T-cell (primary cell): ENCODE measurements around the gene MBNL2. TPM values are rescaled to one million over a fixed set of nuclear protein-coding genes. Genes with fewer than 3 reads are reported as not detected.

ENCODE experiments used
- ATAC-seq, 4 experiments: fragments of 200-7000 bp in 3 of 4; fragments of 150-1000 bp in 1 of 4; cut with Tn5 transposase; replicated peaks in 1 of 4; 1 replicate in 3 of 4; 2 replicates in 1 of 4; pipeline ENCODE4 v1.10.0; 2021; ENCODE audit warnings: moderate library complexity in 3 of 4, mild to moderate bottlenecking in 2 of 4, moderate number of reproducible peaks in 1 of 4
- CTCF ChIA-PET, 2 donors: fragments of 300-600 bp; sonication (Branson Sonifier 250); formaldehyde crosslinking; loops; one replicate each; lab custom pipeline; 2022; ENCODE audit warnings: antibody characterized with exemption in 2 of 2; lab: Charles Lee
- POLR2A ChIA-PET, 2 donors: fragments of 300-600 bp; sonication (Branson Sonifier 250); formaldehyde crosslinking; loops; one replicate each; lab custom pipeline; 2022; ENCODE audit warnings: antibody characterized with exemption in 2 of 2; lab: Charles Lee
- DNase-seq, 35 experiments: peaks; one replicate each; pipeline versions ENCODE4 v3.0.0 to v3.0.0-alpha.2; 2013 to 2023
- H3K27ac ChIP-seq: one replicate; pipeline ENCODE4 v1.5.1; 2013; ENCODE audit warnings: low read length
- H3K27me3 ChIP-seq, 2 experiments: replicated peaks in 1 of 2; 1 replicate in 1 of 2; 2 replicates in 1 of 2; pipeline versions ENCODE4 v1.6.1 to v1.7.0; 2013; ENCODE audit warnings: low read length in 1 of 2, mixed read lengths in 1 of 2; ENCODE audit not compliant: control insufficient read depth in 2 of 2, insufficient read depth in 2 of 2; ENCODE audit errors: extremely low read depth in 1 of 2
- H3K36me3 ChIP-seq, 2 donors: 1 replicate in 1 of 2; 2 replicates in 1 of 2; pipeline versions ENCODE4 v1.6.1 to v1.7.0; 2013; ENCODE audit warnings: low read length in 1 of 2; ENCODE audit not compliant: control insufficient read depth in 2 of 2, insufficient read depth in 1 of 2; ENCODE audit errors: extremely low read depth in 1 of 2
- H3K4me1 ChIP-seq, 2 experiments: 1 replicate in 1 of 2; 2 replicates in 1 of 2; pipeline versions ENCODE4 v1.6.1 to v1.7.0; 2013; ENCODE audit warnings: low read length in 2 of 2, mixed read lengths in 1 of 2; ENCODE audit not compliant: insufficient read depth in 2 of 2, control insufficient read depth in 1 of 2; ENCODE audit errors: extremely low read depth in 1 of 2
- H3K4me3 ChIP-seq, 2 donors: 1 replicate in 1 of 2; 2 replicates in 1 of 2; pipeline versions ENCODE4 v1.5.1 to v1.7.0; 2013; ENCODE audit warnings: mild to moderate bottlenecking in 2 of 2, low read length in 1 of 2, moderate library complexity in 1 of 2; ENCODE audit not compliant: control insufficient read depth in 1 of 2; ENCODE audit errors: extremely low read depth in 1 of 2
- H3K9me3 ChIP-seq: 2 replicates; pipeline ENCODE4 v1.7.0; 2013
- H3K27ac Mint-ChIP-seq, 2 donors: one replicate each; pipeline ENCODE4 v1.8.0; 2020 to 2021; ENCODE audit warnings: mild to moderate bottlenecking in 2 of 2, mixed read lengths in 2 of 2
- H3K27me3 Mint-ChIP-seq, 2 donors: one replicate each; pipeline ENCODE4 v1.8.0; 2021 to 2022; ENCODE audit warnings: mixed read lengths in 2 of 2
- H3K36me3 Mint-ChIP-seq: one replicate; pipeline ENCODE4 v1.8.0; 2021; ENCODE audit warnings: mixed read lengths
- H3K4me1 Mint-ChIP-seq, 3 donors: one replicate each; pipeline ENCODE4 v1.8.0; 2020 to 2022; ENCODE audit warnings: mixed read lengths in 3 of 3, mild to moderate bottlenecking in 1 of 3
- H3K4me3 Mint-ChIP-seq, 3 donors: one replicate each; pipeline ENCODE4 v1.8.0; 2020 to 2022; ENCODE audit warnings: mild to moderate bottlenecking in 3 of 3, mixed read lengths in 3 of 3, moderate library complexity in 3 of 3
- H3K9me3 Mint-ChIP-seq, 3 donors: one replicate each; pipeline ENCODE4 v1.8.0; 2020 to 2022; ENCODE audit warnings: mixed read lengths in 3 of 3
- WGBS: methylation state at CpG from one replicate; pipeline ENCODE4 v1.1.5; 2013; ENCODE audit warnings: missing lambda C conversion rate; ENCODE audit not compliant: insufficient coverage; 5-methylcytosine and 5-hydroxymethylcytosine counted together
- total RNA-seq, 35 experiments: library from RNA in 6 of 35; stranded (reverse) in 6 of 35; fragments of 120-200 nt in 1 of 35; gene quantifications; one replicate each; pipeline versions ENCODE4 v1.2.1 to v1.2.4 and lab custom pipeline; 2013 to 2026

The MBNL2 gene
- total RNA-seq, 5 donors from 2014 or later (not counting 1 experiment from before 2014, with no cell fraction given), result 21.0 to 33.7 (median 28.5) TPM

GRCh38 chr13:97185291-97185690, 36.8 kb upstream of the MBNL2 start:
- CTCF ChIA-PET, result no interaction called here
- POLR2A ChIA-PET, result no interaction called here
- Mint-ChIP-seq H3K9me3 (no peaks in the 10 kb centered on the region), H3K4me3 (no peak overlapping the region), H3K36me3 (no peaks in the 10 kb centered on the region), H3K27me3 (peaks cover 5 to 15% of the 10 kb centered on the region in 2 donors), H3K27ac (no peak overlapping the region), H3K4me1 (peaks cover 6 to 14% (median 7%) of the 10 kb centered on the region in 3 donors)
- H3K4me3 ChIP-seq, result no peak overlapping the region
- WGBS, result no CpG with 5 or more reads among the region's 3 CpGs
- no peak overlapping the region for H3K27ac ChIP-seq
- H3K9me3 ChIP-seq, result no peaks in the 10 kb centered on the region
- H3K27me3 ChIP-seq, result no peaks in the 10 kb centered on the region
- H3K4me1 ChIP-seq, result no peaks in the 10 kb centered on the region
- ATAC-seq, result no peak
- no peak for DNase-seq
- no peaks in the 10 kb centered on the region for H3K36me3 ChIP-seq

GRCh38 chr13:97185751-97186150, 36.4 kb upstream of the MBNL2 start:
- H3K4me1 ChIP-seq, result no peaks in the 10 kb centered on the region
- no peaks in the 10 kb centered on the region for H3K36me3 Mint-ChIP-seq
- H3K27me3 Mint-ChIP-seq, result peaks cover 5 to 15% of the 10 kb centered on the region in 2 donors
- no peak overlapping the region for H3K27ac Mint-ChIP-seq
- H3K9me3 ChIP-seq, result no peaks in the 10 kb centered on the region
- 84% methylated on average over 3 of the region's 3 CpGs for WGBS
- H3K27me3 ChIP-seq, result no peaks in the 10 kb centered on the region
- no peaks in the 10 kb centered on the region for H3K9me3 Mint-ChIP-seq
- ChIA-PET CTCF (no interaction called here), POLR2A (no interaction called here)
- no peak for DNase-seq
- no peak for ATAC-seq
- no peak overlapping the region for H3K4me3 Mint-ChIP-seq
- H3K27ac ChIP-seq, result no peak overlapping the region
- H3K4me1 Mint-ChIP-seq, result peaks cover 6 to 14% (median 7%) of the 10 kb centered on the region in 3 donors
- H3K4me3 ChIP-seq, result no peak overlapping the region
- H3K36me3 ChIP-seq, result no peaks in the 10 kb centered on the region

- ChIA-PET POLR2A (interaction anchor here in 1 of 2 donors (0.6 kb wide), 1 partner anchor 37 kb away, joined by 3 read pairs; no protein-coding TSS in a partner anchor), CTCF (interaction anchor here in 1 of 2 donors (0.6 kb wide), 1 partner anchor 48 kb away, joined by 4 read pairs; no protein-coding TSS in a partner anchor)
- peaks cover 5 to 14% of the 10 kb centered on the region in 2 donors for H3K27me3 Mint-ChIP-seq
- Histone ChIP-seq H3K9me3 (no peaks in the 10 kb centered on the region), H3K27me3 (no peaks in the 10 kb centered on the region), H3K4me1 (peaks cover 0 to 7% of the 10 kb centered on the region in 2 experiments), H3K27ac (no peak overlapping the region), H3K36me3 (no peaks in the 10 kb centered on the region), H3K4me3 (no peak overlapping the region)
- H3K4me1 Mint-ChIP-seq, result peaks cover 6 to 14% (median 7%) of the 10 kb centered on the region in 3 donors
- no peaks in the 10 kb centered on the region for H3K36me3 Mint-ChIP-seq
- no peak overlapping the region for H3K4me3 Mint-ChIP-seq
- WGBS, result 57% methylated on average over 7 of the region's 8 CpGs
- no peak for ATAC-seq
- no peaks in the 10 kb centered on the region for H3K9me3 Mint-ChIP-seq
- no peak for DNase-seq
- H3K27ac Mint-ChIP-seq, result no peak overlapping the region
These were observed 33.9 kb upstream of the MBNL2 start for GRCh38 chr13:97188207-97188606.

GRCh38 chr13:97189928-97190327, 32.2 kb upstream of the MBNL2 start:
- DNase-seq, result no peak
- no peaks in the 10 kb centered on the region for H3K36me3 Mint-ChIP-seq
- no peak for ATAC-seq
- Histone ChIP-seq H3K27ac (no peak overlapping the region), H3K36me3 (no peaks in the 10 kb centered on the region), H3K4me1 (peaks cover 0 to 7% of the 10 kb centered on the region in 2 experiments), H3K4me3 (no peak overlapping the region), H3K27me3 (no peaks in the 10 kb centered on the region), H3K9me3 (no peaks in the 10 kb centered on the region)
- H3K27ac Mint-ChIP-seq, result no peak overlapping the region
- CTCF ChIA-PET, result no interaction called here
- H3K4me3 Mint-ChIP-seq, result no peak overlapping the region
- H3K27me3 Mint-ChIP-seq, result peaks cover 2 to 12% of the 10 kb centered on the region in 2 donors
- 91% methylated on average over 10 of the region's 10 CpGs for WGBS
- H3K4me1 Mint-ChIP-seq, result peaks cover 6 to 14% (median 7%) of the 10 kb centered on the region in 3 donors
- H3K9me3 Mint-ChIP-seq, result no peaks in the 10 kb centered on the region
- POLR2A ChIA-PET, result no interaction called here

GRCh38 chr13:97191142-97191541, 31.0 kb upstream of the MBNL2 start:
- H3K4me1 Mint-ChIP-seq, result peaks cover 6 to 14% (median 7%) of the 10 kb centered on the region in 3 donors
- no peaks in the 10 kb centered on the region for H3K9me3 Mint-ChIP-seq
- H3K27ac ChIP-seq, result no peak overlapping the region
- ChIA-PET POLR2A (interaction anchor here in 1 of 2 donors (0.7 kb wide), 1 partner anchor 110 kb away, joined by 3 read pairs; no protein-coding TSS in a partner anchor), CTCF (interaction anchor here in 1 of 2 donors (0.7 kb wide), 1 partner anchor 1182 kb away, joined by 4 read pairs; no protein-coding TSS in a partner anchor)
- H3K27me3 Mint-ChIP-seq, result peaks cover 2 to 12% of the 10 kb centered on the region in 2 donors
- no peaks in the 10 kb centered on the region for H3K27me3 ChIP-seq
- H3K36me3 ChIP-seq, result no peaks in the 10 kb centered on the region
- no peak overlapping the region for H3K27ac Mint-ChIP-seq
- peaks cover 0 to 7% of the 10 kb centered on the region in 2 experiments for H3K4me1 ChIP-seq
- WGBS, result 68% methylated on average over 3 of the region's 7 CpGs
- H3K36me3 Mint-ChIP-seq, result no peaks in the 10 kb centered on the region
- DNase-seq (no peak), ATAC-seq (no peak)
- no peak overlapping the region for H3K4me3 ChIP-seq
- no peaks in the 10 kb centered on the region for H3K9me3 ChIP-seq
- H3K4me3 Mint-ChIP-seq, result no peak overlapping the region

GRCh38 chr13:97191615-97192014, 30.5 kb upstream of the MBNL2 start:
- H3K36me3 Mint-ChIP-seq, result no peaks in the 10 kb centered on the region
- no peak for ATAC-seq
- H3K4me3 Mint-ChIP-seq, result no peak overlapping the region
- Histone ChIP-seq H3K4me3 (no peak overlapping the region), H3K4me1 (peaks cover 0 to 7% of the 10 kb centered on the region in 2 experiments), H3K27me3 (no peaks in the 10 kb centered on the region), H3K27ac (no peak overlapping the region), H3K36me3 (no peaks in the 10 kb centered on the region), H3K9me3 (no peaks in the 10 kb centered on the region)
- DNase-seq, result no peak
- no peak overlapping the region for H3K27ac Mint-ChIP-seq
- H3K27me3 Mint-ChIP-seq, result peaks cover 2 to 12% of the 10 kb centered on the region in 2 donors
- ChIA-PET CTCF (no interaction called here), POLR2A (interaction anchor here in 1 of 2 donors (0.7 kb wide), 1 partner anchor 110 kb away, joined by 3 read pairs; no protein-coding TSS in a partner anchor)
- H3K4me1 Mint-ChIP-seq, result peaks cover 6 to 14% (median 7%) of the 10 kb centered on the region in 3 donors
- no peaks in the 10 kb centered on the region for H3K9me3 Mint-ChIP-seq
- WGBS, result no CpG with 5 or more reads among the region's 2 CpGs
